NCI-H2227 treated with DMSO at 0.1 percent for 48 hours (cell line): ENCODE measurements around the gene NEUROG3.
"Not testable (repeated sequence)": the region's sequence is repeated elsewhere in the genome, so short reads cannot be mapped to it uniquely, and the experiment has no call there.

Experiments
- DNase-seq: peaks from one replicate; lab custom pipeline; 2025; lab: John Stamatoyannopoulos, UW

Gene NEUROG3

GRCh38 chr10:69571618-69572158, 1.5 kb downstream of the NEUROG3 start:
- DNase-seq, result no peak

GRCh38 chr10:69570050-69570816, 3.0 kb downstream of the NEUROG3 start:
- no peak for DNase-seq

- no peak for DNase-seq
Measured at GRCh38 chr10:69569396-69569934, 3.8 kb downstream of the NEUROG3 start.

- no peak for DNase-seq
Measured at GRCh38 chr10:69568472-69569395, 4.5 kb downstream of the NEUROG3 start.

GRCh38 chr10:69567920-69568319, 5.3 kb downstream of the NEUROG3 start:
- no peak for DNase-seq

GRCh38 chr10:69562731-69563254, 10.4 kb downstream of the NEUROG3 start:
- no peak for DNase-seq

- DNase-seq, result no peak
Measured at GRCh38 chr10:69559525-69559924, 13.7 kb downstream of the NEUROG3 start.

- DNase-seq, result no peak
Measured at GRCh38 chr10:69558559-69558958, 14.7 kb downstream of the NEUROG3 start.

GRCh38 chr10:69554611-69555010, 18.6 kb downstream of the NEUROG3 start:
- DNase-seq, result no peak

- DNase-seq, result no peak
Measured at GRCh38 chr10:69553328-69553727, 19.9 kb downstream of the NEUROG3 start.

- DNase-seq, result no peak
Measured at GRCh38 chr10:69552268-69552667, 21.0 kb downstream of the NEUROG3 start.

- no peak for DNase-seq
Measured at GRCh38 chr10:69549959-69550358, 23.3 kb downstream of the NEUROG3 start.

- no peak for DNase-seq
Measured at GRCh38 chr10:69541463-69541862, 31.8 kb downstream of the NEUROG3 start.

- DNase-seq, result no peak
Measured at GRCh38 chr10:69538461-69538860, 34.8 kb downstream of the NEUROG3 start.

- DNase-seq, result no peak
Measured at GRCh38 chr10:69537449-69537848, 35.8 kb downstream of the NEUROG3 start.

GRCh38 chr10:69536521-69536920, 36.7 kb downstream of the NEUROG3 start:
- DNase-seq, result not testable (repeated sequence)

GRCh38 chr10:69533658-69534057, 39.6 kb downstream of the NEUROG3 start:
- DNase-seq, result no peak

- no peak for DNase-seq
Measured at GRCh38 chr10:69527961-69528360, 45.3 kb downstream of the NEUROG3 start.
